ENCODE data around the gene ADGRL3.
"Not testable (repeated sequence)": the region's sequence is repeated elsewhere in the genome, so short reads cannot be mapped to it uniquely, and the experiment has no call there.

ADGRL3 gene

GRCh38 chr4:61665649-61666048 is 465.5 kb downstream of the ADGRL3 start:
- DNase-seq, result no peak

- DNase-seq, result no peak
These were observed 466.1 kb downstream of the ADGRL3 start for GRCh38 chr4:61666244-61666643.

GRCh38 chr4:61671599-61671998 is 471.5 kb downstream of the ADGRL3 start:
- no peak for DNase-seq

- DNase-seq, result no peak
These were observed 475.3 kb downstream of the ADGRL3 start for GRCh38 chr4:61675464-61675863.

- no peak for DNase-seq
These were observed 478.2 kb downstream of the ADGRL3 start for GRCh38 chr4:61678297-61678696.

GRCh38 chr4:61693520-61693919 is 493.4 kb downstream of the ADGRL3 start:
- DNase-seq, result no peak

- DNase-seq, result no peak
These were observed 514.3 kb downstream of the ADGRL3 start for GRCh38 chr4:61714387-61714911.

- DNase-seq, result no peak
These were observed 516.3 kb downstream of the ADGRL3 start for GRCh38 chr4:61716426-61716825.

GRCh38 chr4:61723492-61723891 is 523.4 kb downstream of the ADGRL3 start:
- DNase-seq, result no peak

GRCh38 chr4:61727286-61727685 is 527.2 kb downstream of the ADGRL3 start:
- DNase-seq, result no peak

GRCh38 chr4:61734409-61734808 is 534.3 kb downstream of the ADGRL3 start:
- DNase-seq, result no peak

GRCh38 chr4:61739887-61740286 is 539.8 kb downstream of the ADGRL3 start:
- no peak for DNase-seq

- no peak for DNase-seq
These were observed 540.8 kb downstream of the ADGRL3 start for GRCh38 chr4:61740886-61741285.

- no peak for DNase-seq
These were observed 541.4 kb downstream of the ADGRL3 start for GRCh38 chr4:61741327-61742096.

GRCh38 chr4:61750810-61751209 is 550.7 kb downstream of the ADGRL3 start:
- no peak for DNase-seq

- no peak for DNase-seq
These were observed 552.5 kb downstream of the ADGRL3 start for GRCh38 chr4:61752617-61753016.

GRCh38 chr4:61753739-61754138 is 553.6 kb downstream of the ADGRL3 start:
- DNase-seq, result no peak

GRCh38 chr4:61756937-61757336 is 556.8 kb downstream of the ADGRL3 start:
- not testable (repeated sequence) for DNase-seq

- not testable (repeated sequence) for DNase-seq
These were observed 557.9 kb downstream of the ADGRL3 start for GRCh38 chr4:61757983-61758382.

GRCh38 chr4:61758596-61758995 is 558.5 kb downstream of the ADGRL3 start:
- DNase-seq, result not testable (repeated sequence)

GRCh38 chr4:61759245-61759644 is 559.1 kb downstream of the ADGRL3 start:
- DNase-seq, result not testable (repeated sequence)

- not testable (repeated sequence) for DNase-seq
These were observed 559.8 kb downstream of the ADGRL3 start for GRCh38 chr4:61759885-61760284.

- DNase-seq, result no peak
These were observed 560.7 kb downstream of the ADGRL3 start for GRCh38 chr4:61760820-61761219.

GRCh38 chr4:61762722-61763627 is 562.8 kb downstream of the ADGRL3 start:
- no peak for DNase-seq
